PC-3 (cell line): Measurements from ENCODE around the gene ZBTB11. TPM values are rescaled to one million over a fixed set of nuclear protein-coding genes. Genes with fewer than 3 reads are reported as not detected.

ENCODE experiments used
- ATAC-seq: fragments of 200-7000 bp; cut with Tn5 transposase; 2 replicates; pipeline ENCODE4 v1.9.1; 2020; ENCODE audit warnings: mild to moderate bottlenecking, moderate library complexity
- BruUV-seq: library from RNA; stranded (reverse); fragments of 400-500 nt; replicated peaks from 2 replicates; lab custom pipeline; 2021; lab: Mats Ljungman, UMichigan
- CTCF ChIA-PET: fragments of 300-600 bp; sonication (Branson Sonifier 250); formaldehyde crosslinking; loops from one replicate; lab custom pipeline; 2022; ENCODE audit warnings: antibody characterized with exemption; lab: Charles Lee
- POLR2A ChIA-PET: fragments of 300-600 bp; sonication (Branson Sonifier 250); formaldehyde crosslinking; loops from one replicate; lab custom pipeline; 2022; ENCODE audit warnings: antibody characterized with exemption; ENCODE audit not compliant: unreplicated experiment; lab: Charles Lee
- DNase-seq: peaks from one replicate; pipeline ENCODE4 v3.0.0-alpha.2; 2015
- H2AFZ ChIP-seq: fragments of 300-600 bp; sonication (generic); 2 replicates; pipeline ENCODE4 v1.6.0; 2016; ENCODE audit warnings: antibody characterized with exemption, low read length
- H3F3A ChIP-seq: fragments of 300-600 bp; sonication (generic); one replicate; pipeline ENCODE4 v1.6.0; 2017; ENCODE audit warnings: antibody characterized with exemption, low read length, control low read depth, mild to moderate bottlenecking; ENCODE audit not compliant: unreplicated experiment
- H3K27ac ChIP-seq: fragments of 300-600 bp; sonication (generic); 2 replicates; pipeline ENCODE4 v1.5.1; 2016; ENCODE audit warnings: mild to moderate bottlenecking, low read length
- H3K27me3 ChIP-seq: fragments of 300-600 bp; sonication (generic); 2 replicates; pipeline ENCODE4 v1.6.1; 2016; ENCODE audit warnings: low read length, mixed read lengths
- H3K36me3 ChIP-seq: fragments of 300-600 bp; sonication (generic); 2 replicates; pipeline ENCODE4 v1.6.1; 2016; ENCODE audit warnings: low read depth, mixed run types, low read length, mixed read lengths
- H3K4me1 ChIP-seq: fragments of 300-600 bp; sonication (generic); 2 replicates; pipeline ENCODE4 v1.5.1; 2016; ENCODE audit warnings: low read length; ENCODE audit not compliant: insufficient read depth
- H3K4me2 ChIP-seq: fragments of 300-600 bp; sonication (generic); 2 replicates; pipeline ENCODE4 v1.6.0; 2016; ENCODE audit warnings: low read length
- H3K4me3 ChIP-seq: fragments of 300-600 bp; sonication (generic); 2 replicates; pipeline ENCODE4 v1.5.1; 2016; ENCODE audit warnings: mild to moderate bottlenecking, low read length, mixed read lengths
- H3K79me2 ChIP-seq: fragments of 300-600 bp; sonication (generic); 2 replicates; pipeline ENCODE4 v1.6.1; 2017; ENCODE audit warnings: low read length, mixed read lengths
- H3K9ac ChIP-seq: fragments of 300-600 bp; sonication (generic); 2 replicates; pipeline ENCODE4 v1.6.0; 2016; ENCODE audit warnings: mild to moderate bottlenecking, low read length
- H3K9me2 ChIP-seq: fragments of 300-600 bp; sonication (generic); replicated peaks from 2 replicates; pipeline ENCODE4 v1.6.1; 2016; ENCODE audit warnings: mixed run types, low read length, mixed read lengths
- H3K9me3 ChIP-seq: fragments of 300-600 bp; sonication (generic); 2 replicates; pipeline ENCODE4 v1.6.1; 2016; ENCODE audit warnings: low read length, mixed read lengths
- H4K20me1 ChIP-seq: fragments of 300-600 bp; sonication (generic); 2 replicates; pipeline ENCODE4 v1.6.1; 2016; ENCODE audit warnings: low read length, mixed read lengths
- CTCF ChIP-seq: fragments of 300-600 bp; sonication (generic); conservative IDR thresholded peaks from 2 replicates; pipeline ENCODE4 v1.5.1; 2017; ENCODE audit warnings: antibody characterized with exemption, low read depth, mild to moderate bottlenecking, low read length
- EZH2 ChIP-seq: fragments of 300-600 bp; sonication (generic); IDR thresholded peaks from one replicate; pipeline ENCODE4 v1.6.1; 2017; ENCODE audit warnings: antibody characterized with exemption, mild to moderate bottlenecking, low read length; ENCODE audit not compliant: unreplicated experiment
- EZH2phosphoT487 ChIP-seq: fragments of 300-600 bp; sonication (generic); IDR thresholded peaks from 2 replicates; pipeline ENCODE4 v1.6.1; 2018; ENCODE audit warnings: mild to moderate bottlenecking, antibody characterized with exemption, low read length, borderline replicate concordance
- intact Hi-C: fragments of 100-400 bp; cut with micrococcal nuclease; formaldehyde crosslinking; loops from 2 replicates; pipeline ENCODE4 v1.9.0; 2023
- total RNA-seq: library from RNA; depleted of rRNA; stranded (reverse); fragments of >200 nt; gene quantifications from 2 replicates; pipeline ENCODE4 v1.2.3, GENCODE V29; 2014

Gene ZBTB11
- total RNA-seq, 1 experiment from 2014 or later, result 27.6 TPM

DNA sequence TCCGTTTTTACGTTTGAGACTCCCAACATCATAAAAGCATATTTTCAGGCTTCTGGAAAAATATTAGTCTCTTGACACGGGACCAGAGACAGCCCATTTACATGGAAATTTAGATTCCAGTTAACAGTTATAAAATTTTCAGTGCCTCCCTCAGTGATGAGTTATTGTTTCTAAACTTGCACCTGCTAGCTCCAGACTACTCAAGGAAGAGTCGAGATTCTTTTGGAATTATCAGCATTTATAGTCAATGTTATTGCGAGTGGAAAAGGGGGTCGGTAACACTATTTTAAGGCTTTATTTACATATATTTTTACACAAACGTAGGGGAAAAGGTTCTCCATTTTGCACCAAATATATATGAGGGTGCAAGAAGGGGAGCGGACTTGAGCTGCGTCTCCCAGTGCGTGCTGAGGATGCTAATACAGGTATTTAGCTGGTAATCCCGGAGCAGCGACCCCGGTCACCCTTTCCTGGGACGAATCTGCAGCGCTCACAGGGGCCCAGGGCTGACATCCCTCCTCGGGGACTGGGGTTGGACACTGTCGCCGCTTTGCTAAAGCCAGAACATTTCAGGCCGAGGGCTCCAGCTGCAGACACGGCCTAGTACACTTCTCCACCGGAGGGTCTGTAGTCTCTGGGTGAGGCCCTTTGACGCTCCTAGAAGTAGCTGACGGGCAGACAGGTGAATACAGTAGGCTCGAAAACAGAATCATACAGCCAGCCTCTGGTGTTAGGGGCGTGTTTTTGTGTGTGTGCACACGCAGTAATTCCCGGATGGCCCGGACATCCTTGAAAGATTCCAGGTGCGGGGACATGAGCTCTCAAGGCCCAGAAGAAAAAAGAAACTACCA is 729 bp upstream of the ZBTB11 start:
- Histone ChIP-seq H3K9ac (peak overlapping the region; percentile 53), H3K4me3 (peak overlapping the region; percentile 98), H3K36me3 (peaks cover 26% of the 10 kb centered on the region), H3K27ac (peak overlapping the region; percentile 19), H2AFZ (peak overlapping the region; percentile 36), H3K9me3 (no peaks in the 10 kb centered on the region), H3K79me2 (peaks cover 61% of the 10 kb centered on the region), H4K20me1 (peaks cover 28% of the 10 kb centered on the region), H3K4me2 (peak overlapping the region; percentile 83), H3K27me3 (no peaks in the 10 kb centered on the region), H3F3A (peaks cover 8% of the 10 kb centered on the region), H3K9me2 (no peaks in the 10 kb centered on the region), H3K4me1 (peaks cover 21% of the 10 kb centered on the region)
- intact Hi-C loops, result loop anchor here (1.0 to 2.0 kb wide), 2 partner anchors 9 to 103 kb away; partner anchors contain the start of genes PCNP and RPL24
- ChIA-PET POLR2A (interaction anchor here (0.6 to 1.3 kb wide), 4 partner anchors 9 to 1572 kb away, joined by 3 to 11 read pairs (median 5); partner anchors contain the start of genes PCNP and RPL24), CTCF (interaction anchor here (0.6 to 1.0 kb wide), 3 partner anchors 159 to 968 kb away, joined by 3 to 5 read pairs (median 3); no protein-coding TSS in a partner anchor)
- peak; percentile 36 for DNase-seq
- peak; percentile 1; the same call in 1 of the 2 replicates for ATAC-seq
- TF ChIP-seq EZH2phosphoT487 (no peak), CTCF (no peak; the same call in 1 of the 2 replicates), EZH2 (no peak)
- BruUV-seq, result TSS peak; percentile 48

- Histone ChIP-seq H3K4me2 (peak overlapping the region; percentile 82), H2AFZ (peak overlapping the region; percentile 84), H3K36me3 (peaks cover 15% of the 10 kb centered on the region), H3K79me2 (peaks cover 61% of the 10 kb centered on the region), H3K27ac (peak overlapping the region; percentile 74), H3K4me1 (peaks cover 21% of the 10 kb centered on the region), H3F3A (peaks cover 8% of the 10 kb centered on the region), H3K9me3 (no peaks in the 10 kb centered on the region), H3K9me2 (no peaks in the 10 kb centered on the region), H3K27me3 (no peaks in the 10 kb centered on the region), H3K4me3 (peak overlapping the region; percentile 98), H4K20me1 (peaks cover 14% of the 10 kb centered on the region), H3K9ac (peak overlapping the region; percentile 95)
- ChIA-PET POLR2A (interaction anchor here (0.5 to 0.6 kb wide), 3 partner anchors 40 to 915 kb away, joined by 3 to 4 read pairs (median 3); no protein-coding TSS in a partner anchor), CTCF (interaction anchor here (0.6 to 1.4 kb wide), 6 partner anchors 8 to 783 kb away, joined by 3 to 9 read pairs (median 4); partner anchors contain the start of genes CEP97 and PCNP)
- BruUV-seq, result no TSS peak
- peak; percentile 98 for DNase-seq
- intact Hi-C loops, result loop anchor here (2.0 kb wide), 1 partner anchor 101 kb away; the partner anchor contains the start of gene PCNP
- TF ChIP-seq EZH2 (no peak), EZH2phosphoT487 (no peak), CTCF (no peak)
- ATAC-seq, result peak; percentile 81
These were observed 642 bp downstream of the ZBTB11 start for GRCh38 chr3:101676216-101676764.
